Stimulated activated CD4-positive, alpha-beta T cell treated with anti-CD3 and anti-CD28 coated beads, Interleukin-1b, Interleukin-23, amount 100 ng/mL, for 1 hour (primary cell): Measurements from ENCODE around the gene KSR1.

Source experiments
- DNase-seq, 2 donors: peaks; one replicate each; pipeline ENCODE4 v3.0.0-alpha.2; 2020; ENCODE audit warnings: low read depth in 2 of 2

KSR1 gene

GRCh38 chr17:27473748-27474609, 17.7 kb downstream of the KSR1 start:
- peak; percentile 36 to 55 for DNase-seq

- no peak for DNase-seq
Observed at GRCh38 chr17:27475070-27475673, 18.9 kb downstream of the KSR1 start.

GRCh38 chr17:27475981-27476895, 20.0 kb downstream of the KSR1 start:
- no peak for DNase-seq

- no peak for DNase-seq
Observed at GRCh38 chr17:27477050-27477888, 21.0 kb downstream of the KSR1 start.

- no peak for DNase-seq
Observed at GRCh38 chr17:27477971-27478684, 21.9 kb downstream of the KSR1 start.

- DNase-seq: no peak
Observed at GRCh38 chr17:27478901-27479538, 22.8 kb downstream of the KSR1 start.

- DNase-seq: no peak
Observed at GRCh38 chr17:27479838-27480237, 23.6 kb downstream of the KSR1 start.

GRCh38 chr17:27480699-27481098, 24.5 kb downstream of the KSR1 start:
- no peak for DNase-seq

- no peak for DNase-seq
Observed at GRCh38 chr17:27481327-27481726, 25.1 kb downstream of the KSR1 start.

GRCh38 chr17:27485125-27485524, 28.9 kb downstream of the KSR1 start:
- DNase-seq: no peak

- no peak for DNase-seq
Observed at GRCh38 chr17:27485716-27486495, 29.7 kb downstream of the KSR1 start.

GRCh38 chr17:27486741-27487140, 30.5 kb downstream of the KSR1 start:
- DNase-seq: no peak

- no peak for DNase-seq
Observed at GRCh38 chr17:27488231-27488630, 32.0 kb downstream of the KSR1 start.

- DNase-seq: no peak
Observed at GRCh38 chr17:27489045-27489715, 32.9 kb downstream of the KSR1 start.

- DNase-seq: no peak
Observed at GRCh38 chr17:27490391-27490790, 34.1 kb downstream of the KSR1 start.

- DNase-seq: no peak
Observed at GRCh38 chr17:27491713-27492190, 35.5 kb downstream of the KSR1 start.

GRCh38 chr17:27492470-27492869, 36.2 kb downstream of the KSR1 start:
- no peak for DNase-seq

GRCh38 chr17:27493088-27493487, 36.8 kb downstream of the KSR1 start:
- no peak for DNase-seq
